ENCODE data around the gene SGMS2.
"Not testable (repeated sequence)": the region's sequence is repeated elsewhere in the genome, so short reads cannot be mapped to it uniquely, and the experiment has no call there.

SGMS2 gene

GRCh38 chr4:107916623-107917022 is 91.9 kb downstream of the SGMS2 start:
- no peak for DNase-seq

DNA sequence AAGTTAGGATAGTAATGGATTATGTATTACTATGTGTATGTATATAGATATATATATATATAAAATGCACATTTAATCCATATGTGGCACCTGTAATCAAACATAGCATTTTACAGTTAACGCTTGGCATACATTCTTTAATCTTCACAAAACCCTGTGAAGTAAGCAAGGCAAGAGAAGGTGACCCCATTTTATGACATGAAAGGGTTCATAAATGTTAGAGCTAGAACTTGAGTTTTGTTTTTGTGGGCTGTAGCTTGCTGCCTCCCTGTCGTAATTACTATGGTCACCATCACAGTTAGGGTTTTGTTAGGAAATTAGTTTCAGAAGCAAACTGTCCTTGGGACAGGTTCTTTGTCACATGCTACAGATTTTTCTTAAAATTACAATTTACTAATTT is 92.8 kb downstream of the SGMS2 start:
- no peak for DNase-seq

DNA sequence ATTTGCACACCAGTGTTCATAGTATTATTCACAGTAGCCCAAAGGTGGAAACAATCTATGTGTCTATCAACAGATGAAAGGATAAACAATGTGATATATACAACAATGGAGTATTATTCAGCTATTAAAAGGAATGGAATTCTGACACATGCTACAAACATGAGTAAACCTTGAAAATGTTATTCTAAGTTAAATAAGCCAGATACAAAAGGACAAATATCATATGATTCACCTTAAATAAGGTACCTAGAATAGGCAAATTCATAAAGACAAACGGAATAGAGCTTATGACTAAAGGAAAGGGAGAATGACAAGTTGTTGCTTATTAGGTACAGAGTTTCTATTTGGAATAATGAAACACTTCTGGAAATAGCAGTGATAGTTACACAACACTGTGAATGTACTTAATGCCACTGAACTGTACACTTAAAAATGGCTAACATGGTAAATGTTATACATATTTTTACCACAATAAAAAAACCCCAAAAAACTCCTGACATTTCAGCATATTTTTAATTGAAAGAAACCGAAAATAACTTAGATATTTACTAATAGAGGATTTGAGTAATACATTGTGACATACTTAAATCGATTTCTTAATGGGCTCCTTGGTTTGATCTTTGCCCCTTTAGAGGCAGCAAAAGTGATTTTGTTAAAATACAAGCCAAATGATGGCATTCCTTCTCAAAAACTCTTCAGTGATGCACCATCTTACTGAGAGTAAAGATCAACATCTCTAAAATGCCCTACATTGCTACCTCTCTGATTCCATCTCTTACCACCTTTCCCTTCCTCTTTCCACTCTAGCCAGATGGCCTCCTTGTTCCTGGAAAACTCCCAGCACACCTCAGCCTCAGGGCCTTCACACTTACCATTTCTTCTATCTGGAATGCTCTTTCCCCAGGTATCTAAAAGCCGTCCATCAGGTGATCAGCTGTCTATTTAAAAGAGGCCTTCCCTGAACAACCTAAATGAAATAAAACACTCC is 98.0 kb downstream of the SGMS2 start:
- DNase-seq: no peak

GRCh38 chr4:107925713-107926112 is 101.0 kb downstream of the SGMS2 start:
- not testable (repeated sequence) for DNase-seq

DNA sequence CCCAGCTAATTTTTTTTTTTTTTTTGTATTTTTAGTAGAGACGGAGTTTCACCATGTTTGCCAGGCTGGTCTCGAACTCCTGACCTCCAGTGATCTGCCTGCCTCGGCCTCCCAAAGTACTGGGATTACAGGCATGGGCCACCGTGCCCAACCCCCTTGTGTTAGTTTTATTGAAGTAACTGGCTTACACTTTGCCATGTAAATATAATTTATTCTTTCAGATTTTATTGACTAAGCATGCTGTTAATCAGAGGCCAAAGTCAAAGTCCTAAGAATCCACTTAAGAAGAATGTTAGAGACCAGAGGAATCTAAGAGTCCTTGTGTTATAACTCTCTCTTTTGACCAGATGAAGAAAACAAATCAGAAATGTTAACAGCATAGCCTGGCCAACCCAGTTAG is 102.1 kb downstream of the SGMS2 start:
- not testable (repeated sequence) for DNase-seq

- peak; percentile 83 for DNase-seq
Measured at GRCh38 chr4:107930821-107931774, 106.4 kb downstream of the SGMS2 start, which contains the start of gene CYP2U1. Gene CYP2U1, plus strand, starts transcription at chr4:107931549. Its CDS starts 95 bp downstream, at chr4:107931644.

GRCh38 chr4:107931775-107932321 is 107.1 kb downstream of the SGMS2 start:
- DNase-seq: peak; percentile 26

- no peak for DNase-seq
Measured at GRCh38 chr4:107935246-107935645, 110.5 kb downstream of the SGMS2 start.

GRCh38 chr4:107937040-107937439 is 112.3 kb downstream of the SGMS2 start:
- DNase-seq: no peak

GRCh38 chr4:107939307-107939706 is 114.6 kb downstream of the SGMS2 start:
- no peak for DNase-seq

DNA sequence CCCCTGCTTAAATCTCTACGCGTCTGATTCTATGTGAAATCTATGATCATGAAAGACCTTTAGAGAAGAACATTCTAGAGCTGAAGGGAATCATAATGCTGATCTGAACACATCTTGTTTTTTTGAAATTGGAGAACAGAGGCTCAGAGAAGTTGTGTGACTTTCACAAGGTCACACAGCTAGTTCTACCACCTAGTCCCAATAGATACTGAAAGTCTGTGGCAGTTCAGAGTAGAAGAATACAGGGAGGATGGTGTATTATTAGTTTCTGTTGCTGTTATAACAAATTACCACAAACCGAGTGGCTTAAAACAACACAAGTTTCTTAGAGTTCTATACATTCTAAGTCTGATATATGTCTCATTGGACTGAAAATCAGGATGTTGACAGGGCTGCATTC is 121.1 kb downstream of the SGMS2 start:
- DNase-seq: no peak

DNA sequence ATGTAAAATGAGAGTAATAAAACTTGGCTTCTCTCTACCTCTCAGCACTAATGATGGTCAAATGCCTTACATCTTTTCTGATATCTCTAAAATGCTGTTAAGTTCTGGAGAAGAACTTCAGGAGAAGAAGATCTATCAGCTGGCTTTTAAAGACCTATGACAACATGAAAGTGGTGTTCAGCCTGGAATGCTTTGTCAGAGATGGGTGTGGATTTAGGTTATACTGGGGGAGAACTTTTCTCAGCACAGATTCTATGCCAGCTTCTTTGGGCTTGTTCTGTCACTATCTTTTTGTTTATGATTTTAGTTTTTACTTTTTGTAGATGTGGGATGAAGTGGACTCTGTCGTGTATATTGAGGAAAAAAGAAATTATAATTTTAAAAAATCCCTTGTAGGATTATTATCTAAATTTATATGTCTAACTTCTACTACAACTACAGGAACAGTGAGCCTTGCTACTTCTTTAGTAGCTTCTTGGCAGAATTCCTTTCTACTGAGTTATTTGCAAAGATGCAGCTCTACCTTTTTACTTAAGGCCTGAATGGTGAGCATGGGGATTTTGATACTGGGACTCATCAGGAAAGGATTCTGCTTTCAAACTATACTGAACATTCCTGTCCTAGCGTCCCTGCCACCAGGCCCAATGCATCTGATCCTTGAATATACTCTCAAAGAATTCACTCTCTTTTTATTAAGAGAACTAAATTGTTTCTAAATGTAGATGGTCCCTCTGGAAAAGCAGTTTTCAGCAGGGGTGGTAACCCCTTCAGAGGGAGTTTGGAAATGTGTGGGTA is 126.2 kb downstream of the SGMS2 start:
- DNase-seq: no peak

GRCh38 chr4:107951551-107951950 is 126.8 kb downstream of the SGMS2 start:
- no peak for DNase-seq

DNA sequence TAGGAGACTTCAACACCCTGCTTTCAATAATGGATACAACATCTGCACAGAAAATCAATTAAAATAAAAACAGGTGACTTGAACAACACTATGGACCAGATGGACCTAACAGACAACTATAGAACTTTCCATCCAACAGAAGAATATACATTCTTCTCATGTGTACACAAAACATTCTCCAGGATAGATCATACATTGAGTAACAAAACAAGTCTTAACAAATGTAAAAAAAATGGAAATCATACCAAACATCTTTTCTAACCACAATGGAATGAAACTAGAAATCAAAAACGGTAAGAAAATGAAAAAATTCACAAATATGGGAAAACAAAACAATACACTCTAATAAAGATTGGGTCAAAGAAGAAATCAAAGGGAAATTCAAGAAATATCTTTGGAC is 131.3 kb downstream of the SGMS2 start:
- no peak for DNase-seq
